Keratinocyte (primary cell): Measurements from ENCODE around the gene CACNA1C. TPM values are rescaled to one million over a fixed set of nuclear protein-coding genes. Genes with fewer than 3 reads are reported as not detected.

Experiments
- DNase-seq: peaks from one replicate; pipeline ENCODE4 v3.0.0-alpha.2; 2011; ENCODE audit warnings: low read depth, missing footprints, low spot score
- FAIRE-seq: peaks from 2 replicates; lab custom pipeline; 2011; peaks lifted over from hg19 to GRCh38; lab: Jason Lieb, UNC
- H2AFZ ChIP-seq: 2 replicates; pipeline ENCODE4 v1.6.0; 2012; ENCODE audit warnings: low read length, control low read depth, inconsistent platforms; ENCODE audit not compliant: control insufficient read depth
- H3K27ac ChIP-seq: 2 replicates; pipeline ENCODE4 v1.5.1; 2011; ENCODE audit warnings: low read length; ENCODE audit not compliant: control insufficient read depth, insufficient read depth
- H3K27me3 ChIP-seq: 3 replicates; pipeline ENCODE4 v1.6.0; 2011; ENCODE audit warnings: low read length; ENCODE audit not compliant: control insufficient read depth, insufficient read depth; ENCODE audit errors: extremely low read depth
- H3K36me3 ChIP-seq, 2 experiments: 2 replicates in 1 of 2; 3 replicates in 1 of 2; pipeline ENCODE4 v1.5.1; 2011; ENCODE audit warnings: low read length in 2 of 2, mild to moderate bottlenecking in 1 of 2; ENCODE audit not compliant: control insufficient read depth in 2 of 2, insufficient read depth in 2 of 2; ENCODE audit errors: extremely low read depth in 1 of 2
- H3K4me1 ChIP-seq: 3 replicates; pipeline ENCODE4 v1.5.1; 2011; ENCODE audit warnings: low read length; ENCODE audit not compliant: control insufficient read depth, insufficient read depth; ENCODE audit errors: extremely low read depth
- H3K4me2 ChIP-seq: 3 replicates; pipeline ENCODE4 v1.6.0; 2011; ENCODE audit warnings: low read depth, low read length; ENCODE audit not compliant: control insufficient read depth, insufficient read depth; ENCODE audit errors: extremely low read depth
- H3K4me3 ChIP-seq, 3 experiments: fragments of 200-600 bp in 1 of 3; sonication (generic) in 1 of 3; 2 replicates in 2 of 3; 3 replicates in 1 of 3; pipeline ENCODE4 v1.5.1; 2011 to 2016; ENCODE audit warnings: low read length in 3 of 3, mild to moderate bottlenecking in 3 of 3, control low read depth in 2 of 3, inconsistent platforms in 1 of 3, low read depth in 1 of 3, mixed read lengths in 1 of 3, mixed run types in 1 of 3, moderate library complexity in 1 of 3; ENCODE audit not compliant: control insufficient read depth in 2 of 3, insufficient read depth in 2 of 3; ENCODE audit errors: extremely low read depth in 1 of 3
- H3K79me2 ChIP-seq: 2 replicates; pipeline ENCODE4 v1.6.0; 2012; ENCODE audit warnings: low read length; ENCODE audit not compliant: control insufficient read depth, insufficient read depth
- H3K9ac ChIP-seq: 3 replicates; pipeline ENCODE4 v1.6.0; 2011; ENCODE audit warnings: low read length; ENCODE audit not compliant: control insufficient read depth, insufficient read depth; ENCODE audit errors: extremely low read depth
- H3K9me1 ChIP-seq: 3 replicates; pipeline ENCODE4 v1.6.0; 2011; ENCODE audit warnings: low read length; ENCODE audit not compliant: control insufficient read depth, insufficient read depth; ENCODE audit errors: extremely low read depth
- H3K9me3 ChIP-seq: 2 replicates; pipeline ENCODE4 v1.5.1; 2012; ENCODE audit warnings: low read depth, low read length; ENCODE audit not compliant: control insufficient read depth
- H4K20me1 ChIP-seq: 3 replicates; pipeline ENCODE4 v1.6.0; 2011; ENCODE audit warnings: low read length; ENCODE audit not compliant: control insufficient read depth, insufficient read depth; ENCODE audit errors: extremely low read depth
- EZH2 ChIP-seq: IDR thresholded peaks from one replicate; pipeline ENCODE4 v1.6.1; 2012; ENCODE audit warnings: inconsistent platforms, mild to moderate bottlenecking, low read length, moderate library complexity
- dilution Hi-C: fragments of 300-500 bp; cut with MboI; formaldehyde crosslinking; loops from one replicate; pipeline ENCODE4 v1.7.0; 2020; ENCODE audit warnings: low sequenced_read_pairs; ENCODE audit not compliant: extremely low pct_ligation_motif_present
- polyA plus RNA-seq, 5 experiments: library from polyadenylated mRNA; depleted of rRNA in 3 of 5; stranded (reverse) in 3 of 5; stranded (forward) in 1 of 5; unstranded in 1 of 5; fragments of >200 nt; gene quantifications; 1 replicate in 1 of 5; 2 replicates in 3 of 5; 3 replicates in 1 of 5; pipeline versions ENCODE4 v1.2.1 to v1.2.3, GENCODE V29; 2011 to 2012; ENCODE audit warnings: missing spikeins in 2 of 5, low read depth in 1 of 5, low replicate concordance in 1 of 5
- TF ChIP-seq, protein P1 (sequence below), 3 experiments: IDR thresholded peaks in 1 of 3; conservative IDR thresholded peaks in 1 of 3; optimal IDR thresholded peaks in 1 of 3; 2 replicates in 2 of 3; 3 replicates in 1 of 3; pipeline versions ENCODE3 to v1.5.1; 2011; ENCODE audit warnings: low read length in 3 of 3, mild to moderate bottlenecking in 3 of 3, moderate library complexity in 2 of 3, control low read depth in 1 of 3, inconsistent platforms in 1 of 3; ENCODE audit not compliant: insufficient read depth in 2 of 3; ENCODE audit errors: extremely low read depth in 1 of 3

The CACNA1C gene
- polyA plus RNA-seq, 1 donor (not counting 4 experiments of a cell fraction or from before 2014, with no cell fraction given) = not detected

DNA sequence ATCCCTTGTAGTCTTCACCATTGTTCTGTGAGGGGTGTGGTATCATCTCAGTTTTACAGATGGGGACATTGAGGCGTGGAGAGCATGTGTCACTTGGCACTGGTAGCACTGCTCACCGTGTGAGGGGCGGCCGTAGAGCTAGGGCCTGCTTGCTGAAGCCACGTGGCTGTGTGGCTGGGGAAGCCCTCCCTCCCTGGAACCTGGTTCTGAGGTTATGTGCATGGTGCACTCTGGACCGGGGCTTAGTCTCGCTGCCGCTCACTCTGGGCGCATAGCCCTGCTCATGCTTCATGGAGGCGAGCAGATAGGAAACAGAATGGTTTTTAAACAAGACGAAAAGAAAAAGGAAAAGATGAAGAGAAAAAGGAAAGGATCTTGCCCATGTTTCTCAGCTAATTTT, 46.1 kb downstream of the CACNA1C start:
- FAIRE-seq = no peak

DNA sequence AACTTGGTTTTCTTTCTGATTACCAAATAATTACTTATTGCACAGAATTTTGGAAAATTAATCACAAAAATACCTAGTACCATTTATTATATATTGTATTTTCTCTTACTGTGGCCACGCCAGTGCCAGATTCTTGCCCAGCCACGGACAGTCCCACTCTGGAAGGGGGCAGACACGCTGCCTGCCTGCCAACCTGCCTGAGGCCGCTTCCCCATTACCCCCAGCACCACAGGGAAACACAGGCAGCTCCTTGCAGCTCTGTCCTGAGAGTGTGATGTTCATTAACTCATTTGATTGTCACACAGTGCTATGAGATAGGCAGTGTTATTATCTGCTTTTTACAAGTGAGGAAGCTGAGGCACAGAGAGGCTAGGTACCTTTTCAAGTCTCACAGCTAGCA, 46.8 kb downstream of the CACNA1C start:
- Histone ChIP-seq H3K36me3 (no peaks in the 10 kb centered on the region), H3K4me1 (peaks cover 10% of the 10 kb centered on the region), H3K9me3 (no peaks in the 10 kb centered on the region), H3K4me2 (no peak overlapping the region), H3K79me2 (no peaks in the 10 kb centered on the region), H3K9ac (no peak overlapping the region), H3K4me3 (no peak overlapping the region), H2AFZ (no peak overlapping the region), H3K27ac (no peak overlapping the region), H3K27me3 (no peaks in the 10 kb centered on the region), H3K9me1 (no peaks in the 10 kb centered on the region), H4K20me1 (no peaks in the 10 kb centered on the region)
- no peak for FAIRE-seq
- dilution Hi-C loops = no loop called here
- DNase-seq = no peak
- no peak for TF ChIP-seq EZH2
- TF ChIP-seq, protein P1, sequence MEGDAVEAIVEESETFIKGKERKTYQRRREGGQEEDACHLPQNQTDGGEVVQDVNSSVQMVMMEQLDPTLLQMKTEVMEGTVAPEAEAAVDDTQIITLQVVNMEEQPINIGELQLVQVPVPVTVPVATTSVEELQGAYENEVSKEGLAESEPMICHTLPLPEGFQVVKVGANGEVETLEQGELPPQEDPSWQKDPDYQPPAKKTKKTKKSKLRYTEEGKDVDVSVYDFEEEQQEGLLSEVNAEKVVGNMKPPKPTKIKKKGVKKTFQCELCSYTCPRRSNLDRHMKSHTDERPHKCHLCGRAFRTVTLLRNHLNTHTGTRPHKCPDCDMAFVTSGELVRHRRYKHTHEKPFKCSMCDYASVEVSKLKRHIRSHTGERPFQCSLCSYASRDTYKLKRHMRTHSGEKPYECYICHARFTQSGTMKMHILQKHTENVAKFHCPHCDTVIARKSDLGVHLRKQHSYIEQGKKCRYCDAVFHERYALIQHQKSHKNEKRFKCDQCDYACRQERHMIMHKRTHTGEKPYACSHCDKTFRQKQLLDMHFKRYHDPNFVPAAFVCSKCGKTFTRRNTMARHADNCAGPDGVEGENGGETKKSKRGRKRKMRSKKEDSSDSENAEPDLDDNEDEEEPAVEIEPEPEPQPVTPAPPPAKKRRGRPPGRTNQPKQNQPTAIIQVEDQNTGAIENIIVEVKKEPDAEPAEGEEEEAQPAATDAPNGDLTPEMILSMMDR (optimal IDR thresholded peaks at IDR 0.05 in 1 of 3, IDR thresholded peaks at IDR 0.05 in 1 of 3, conservative IDR thresholded peaks at IDR 0.05 in 1 of 3; ENCODE audit: extremely low read depth in 1 of 3, insufficient read depth in 2 of 3, low read length in 3 of 3) = no peak

More for the DNA sequence above, 46.1 kb downstream of the CACNA1C start:
- Histone ChIP-seq H3K79me2 (no peaks in the 10 kb centered on the region), H4K20me1 (no peaks in the 10 kb centered on the region), H3K9ac (no peak overlapping the region), H3K9me3 (no peaks in the 10 kb centered on the region), H3K36me3 (no peaks in the 10 kb centered on the region), H3K4me2 (no peak overlapping the region), H3K4me1 (peaks cover 13% of the 10 kb centered on the region), H3K27ac (no peak overlapping the region), H3K4me3 (no peak overlapping the region), H2AFZ (no peak overlapping the region), H3K27me3 (no peaks in the 10 kb centered on the region), H3K9me1 (no peaks in the 10 kb centered on the region)
- DNase-seq = no peak
- dilution Hi-C loops = no loop called here
- TF ChIP-seq, protein P1 (optimal IDR thresholded peaks at IDR 0.05 in 1 of 3, IDR thresholded peaks at IDR 0.05 in 1 of 3, conservative IDR thresholded peaks at IDR 0.05 in 1 of 3; ENCODE audit: extremely low read depth in 1 of 3, insufficient read depth in 2 of 3, low read length in 3 of 3) = no peak
- no peak for TF ChIP-seq EZH2
